Lower leg skin (tissue), 3 donors: ENCODE measurements around the gene MYPN.

Experiments used
- POLR2A ChIP-seq, 2 donors: fragments of 450-650 bp; IDR thresholded peaks; one replicate each; pipeline ENCODE4 v1.6.1; 2016 to 2017; ENCODE audit warnings: antibody characterized with exemption in 2 of 2, mild to moderate bottlenecking in 1 of 2, moderate library complexity in 1 of 2
- TF ChIP-seq, protein P1 (sequence below), 3 donors: fragments of 450-650 bp; IDR thresholded peaks; one replicate each; pipeline ENCODE4 v1.5.1; 2016; ENCODE audit warnings: antibody characterized with exemption in 3 of 3, mild to moderate bottlenecking in 3 of 3, moderate library complexity in 2 of 3

DNA sequence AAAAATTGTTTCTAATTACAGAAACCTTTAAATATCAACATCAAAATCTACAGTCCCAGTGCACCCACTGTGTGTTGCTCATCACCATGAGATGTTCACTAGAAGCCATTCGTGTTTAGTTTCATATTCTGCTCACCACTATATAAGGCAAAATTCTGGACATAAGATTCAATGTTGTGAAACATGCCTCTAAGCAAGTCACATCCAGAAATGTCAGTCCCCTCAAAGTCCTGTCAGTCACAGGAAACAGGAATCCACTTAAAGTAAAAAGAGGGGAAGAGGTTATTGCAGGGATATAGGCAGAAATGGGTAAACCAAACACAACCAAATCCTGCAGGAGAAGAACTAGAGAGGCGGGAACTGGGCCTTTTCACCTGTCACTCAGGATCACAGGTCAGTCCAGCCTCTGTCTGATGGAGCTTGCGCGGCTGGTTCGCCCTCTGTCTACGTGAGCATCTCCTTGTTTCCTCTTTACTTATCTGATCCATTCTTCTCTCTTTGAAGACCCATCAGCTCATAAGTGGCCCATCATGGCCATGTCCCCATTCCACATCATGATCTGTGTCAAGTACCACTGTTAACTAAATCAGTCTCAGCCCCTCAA lies 58.4 kb downstream of the MYPN start:
- TF ChIP-seq, protein P1, sequence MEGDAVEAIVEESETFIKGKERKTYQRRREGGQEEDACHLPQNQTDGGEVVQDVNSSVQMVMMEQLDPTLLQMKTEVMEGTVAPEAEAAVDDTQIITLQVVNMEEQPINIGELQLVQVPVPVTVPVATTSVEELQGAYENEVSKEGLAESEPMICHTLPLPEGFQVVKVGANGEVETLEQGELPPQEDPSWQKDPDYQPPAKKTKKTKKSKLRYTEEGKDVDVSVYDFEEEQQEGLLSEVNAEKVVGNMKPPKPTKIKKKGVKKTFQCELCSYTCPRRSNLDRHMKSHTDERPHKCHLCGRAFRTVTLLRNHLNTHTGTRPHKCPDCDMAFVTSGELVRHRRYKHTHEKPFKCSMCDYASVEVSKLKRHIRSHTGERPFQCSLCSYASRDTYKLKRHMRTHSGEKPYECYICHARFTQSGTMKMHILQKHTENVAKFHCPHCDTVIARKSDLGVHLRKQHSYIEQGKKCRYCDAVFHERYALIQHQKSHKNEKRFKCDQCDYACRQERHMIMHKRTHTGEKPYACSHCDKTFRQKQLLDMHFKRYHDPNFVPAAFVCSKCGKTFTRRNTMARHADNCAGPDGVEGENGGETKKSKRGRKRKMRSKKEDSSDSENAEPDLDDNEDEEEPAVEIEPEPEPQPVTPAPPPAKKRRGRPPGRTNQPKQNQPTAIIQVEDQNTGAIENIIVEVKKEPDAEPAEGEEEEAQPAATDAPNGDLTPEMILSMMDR (IDR thresholded peaks at IDR 0.05) = no peak
- TF ChIP-seq POLR2A (IDR thresholded peaks at IDR 0.05) = no peak
